NCI-H146 treated with DMSO at 0.1 percent for 48 hours (cell line): Measurements from ENCODE around the gene RAB3B.

Experiments used
- DNase-seq: peaks from one replicate; lab custom pipeline; 2025; ENCODE audit not compliant: unreplicated experiment; lab: John Stamatoyannopoulos, UW

Gene RAB3B

GRCh38 chr1:51957618-51958017 is 32.9 kb downstream of the RAB3B start:
- DNase-seq = peak; percentile 91

- DNase-seq = peak; percentile 16
Observed at GRCh38 chr1:51956528-51957509, 33.7 kb downstream of the RAB3B start.

GRCh38 chr1:51955797-51956527 is 34.5 kb downstream of the RAB3B start:
- peak; percentile 92 for DNase-seq

GRCh38 chr1:51954783-51955182 is 35.7 kb downstream of the RAB3B start:
- DNase-seq = no peak

GRCh38 chr1:51953079-51953478 is 37.4 kb downstream of the RAB3B start:
- no peak for DNase-seq

- DNase-seq = no peak
Observed at GRCh38 chr1:51952638-51953037, 37.9 kb downstream of the RAB3B start.

- no peak for DNase-seq
Observed at GRCh38 chr1:51950701-51951100, 39.8 kb downstream of the RAB3B start.

- no peak for DNase-seq
Observed at GRCh38 chr1:51949014-51949702, 41.3 kb downstream of the RAB3B start.

- no peak for DNase-seq
Observed at GRCh38 chr1:51948491-51948915, 42.0 kb downstream of the RAB3B start.

- DNase-seq = no peak
Observed at GRCh38 chr1:51946300-51946699, 44.2 kb downstream of the RAB3B start.

GRCh38 chr1:51945591-51945990 is 44.9 kb downstream of the RAB3B start:
- DNase-seq = no peak

GRCh38 chr1:51942281-51942680 is 48.2 kb downstream of the RAB3B start:
- DNase-seq = no peak

- DNase-seq = no peak
Observed at GRCh38 chr1:51941528-51941927, 49.0 kb downstream of the RAB3B start.

GRCh38 chr1:51937112-51937511 is 53.4 kb downstream of the RAB3B start:
- DNase-seq = no peak

- no peak for DNase-seq
Observed at GRCh38 chr1:51936531-51936930, 54.0 kb downstream of the RAB3B start.

GRCh38 chr1:51933344-51933743 is 57.2 kb downstream of the RAB3B start:
- no peak for DNase-seq

GRCh38 chr1:51930329-51930728 is 60.2 kb downstream of the RAB3B start:
- no peak for DNase-seq

GRCh38 chr1:51928896-51929295 is 61.6 kb downstream of the RAB3B start:
- no peak for DNase-seq

GRCh38 chr1:51927029-51927428 is 63.5 kb downstream of the RAB3B start:
- DNase-seq = no peak

- no peak for DNase-seq
Observed at GRCh38 chr1:51926171-51926812, 64.2 kb downstream of the RAB3B start.

GRCh38 chr1:51924455-51924854 is 66.0 kb downstream of the RAB3B start:
- no peak for DNase-seq
